ENCODE data around the gene MIDN.

Gene MIDN

DNA sequence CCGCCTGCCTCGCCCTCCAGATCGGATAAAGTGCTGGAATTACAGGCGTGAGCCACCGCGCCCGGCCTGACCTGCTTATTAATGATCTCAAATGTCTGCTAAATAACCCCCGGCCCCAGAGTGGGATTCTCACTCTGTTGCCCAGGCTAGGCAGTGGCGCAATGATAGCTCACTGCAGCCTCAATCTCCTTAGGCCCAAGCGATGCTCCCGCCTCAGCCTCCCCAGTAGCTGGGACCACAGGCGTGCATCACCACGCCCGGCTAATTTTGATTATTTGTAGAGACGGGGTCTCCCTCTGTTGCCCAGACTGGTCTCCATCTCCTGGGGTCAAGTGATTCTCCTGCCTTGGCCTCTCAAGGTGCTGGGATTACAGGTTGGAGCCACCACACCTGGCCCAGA, 7.5 kb upstream of the MIDN start:
- Histone ChIP-seq H4K20me1 (ENCODE audit: insufficient read depth, low read length) (no peaks in the 10 kb centered on the region), H3K36me3 (ENCODE audit: insufficient read depth, low read length) (peaks cover 5% of the 10 kb centered on the region; the same call in 1 of the 2 replicates), H3K27me3 (ENCODE audit: insufficient read depth, low read length) (peaks cover 5% of the 10 kb centered on the region; the same call in 1 of the 2 replicates), H3K4me3 (ENCODE audit: low read depth, low read length, poor library complexity, severe bottlenecking) (peak overlapping the region; percentile 95), H3K9me2 (ENCODE audit: low read depth, low read length) (no peaks in the 10 kb centered on the region), H3K9me3 (ENCODE audit: low read length) (no peaks in the 10 kb centered on the region), H2AFZ (ENCODE audit: low read length) (no peak overlapping the region), H3K79me2 (ENCODE audit: insufficient read depth, low read length) (no peaks in the 10 kb centered on the region), H3K4me2 (ENCODE audit: low read length) (peak overlapping the region; percentile 92), H3K4me1 (ENCODE audit: insufficient read depth, low read length, severe bottlenecking) (peaks cover 54% of the 10 kb centered on the region), H3K27ac (ENCODE audit: low read depth, low read length, poor library complexity, severe bottlenecking) (peak overlapping the region; percentile 42), H3K9ac (ENCODE audit: low read length) (peak overlapping the region; percentile 26; the same call in 1 of the 2 replicates), H3F3A (ENCODE audit: insufficient read depth, low read length) (peaks cover 5% of the 10 kb centered on the region; the same call in 1 of the 2 replicates)
- TF ChIP-seq EZH2 (IDR thresholded peaks at IDR 0.05; ENCODE audit: borderline replicate concordance, low read length): no peak
- TF ChIP-seq, protein P1, sequence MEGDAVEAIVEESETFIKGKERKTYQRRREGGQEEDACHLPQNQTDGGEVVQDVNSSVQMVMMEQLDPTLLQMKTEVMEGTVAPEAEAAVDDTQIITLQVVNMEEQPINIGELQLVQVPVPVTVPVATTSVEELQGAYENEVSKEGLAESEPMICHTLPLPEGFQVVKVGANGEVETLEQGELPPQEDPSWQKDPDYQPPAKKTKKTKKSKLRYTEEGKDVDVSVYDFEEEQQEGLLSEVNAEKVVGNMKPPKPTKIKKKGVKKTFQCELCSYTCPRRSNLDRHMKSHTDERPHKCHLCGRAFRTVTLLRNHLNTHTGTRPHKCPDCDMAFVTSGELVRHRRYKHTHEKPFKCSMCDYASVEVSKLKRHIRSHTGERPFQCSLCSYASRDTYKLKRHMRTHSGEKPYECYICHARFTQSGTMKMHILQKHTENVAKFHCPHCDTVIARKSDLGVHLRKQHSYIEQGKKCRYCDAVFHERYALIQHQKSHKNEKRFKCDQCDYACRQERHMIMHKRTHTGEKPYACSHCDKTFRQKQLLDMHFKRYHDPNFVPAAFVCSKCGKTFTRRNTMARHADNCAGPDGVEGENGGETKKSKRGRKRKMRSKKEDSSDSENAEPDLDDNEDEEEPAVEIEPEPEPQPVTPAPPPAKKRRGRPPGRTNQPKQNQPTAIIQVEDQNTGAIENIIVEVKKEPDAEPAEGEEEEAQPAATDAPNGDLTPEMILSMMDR (IDR thresholded peaks at IDR 0.05; ENCODE audit: low read length): no peak

DNA sequence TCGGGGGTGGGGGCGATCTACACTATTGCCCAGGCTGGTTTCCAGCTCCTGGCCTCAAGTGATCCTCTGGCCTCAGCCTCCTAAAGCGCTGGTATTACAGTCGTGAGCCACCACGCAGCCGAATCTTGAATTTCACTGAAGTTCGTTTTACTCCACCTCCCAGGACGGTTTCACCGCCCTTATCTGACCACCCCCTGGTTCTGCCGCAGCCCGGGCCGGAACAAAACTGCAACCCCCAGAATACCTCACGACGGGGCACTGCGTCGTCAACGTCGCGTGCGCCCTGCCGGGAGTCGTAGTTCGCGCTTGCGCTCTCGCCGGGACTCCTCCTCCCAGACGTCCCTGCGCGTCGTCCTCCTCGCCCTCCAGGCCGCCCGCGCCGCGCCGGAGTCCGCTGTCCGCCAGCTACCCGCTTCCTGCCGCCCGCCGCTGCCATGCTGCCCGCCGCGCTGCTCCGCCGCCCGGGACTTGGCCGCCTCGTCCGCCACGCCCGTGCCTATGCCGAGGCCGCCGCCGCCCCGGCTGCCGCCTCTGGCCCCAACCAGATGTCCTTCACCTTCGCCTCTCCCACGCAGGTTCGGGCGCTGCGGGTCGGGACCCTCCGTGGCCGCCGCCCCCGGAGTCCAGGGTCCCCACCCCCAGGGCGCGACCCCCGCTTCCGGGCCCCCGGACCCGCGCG, 6.8 kb upstream of the MIDN start, which contains the start of gene ATP5F1D:
Gene ATP5F1D, plus strand, starts transcription at position 335 of the 679 bp plus-strand sequence. Its CDS starts 100 bp downstream, at position 435.
- Histone ChIP-seq H4K20me1 (ENCODE audit: insufficient read depth, low read length) (no peaks in the 10 kb centered on the region), H2AFZ (ENCODE audit: low read length) (no peak within 1 kb of the TSS), H3K27ac (ENCODE audit: low read depth, low read length, poor library complexity, severe bottlenecking) (peak within 1 kb of the TSS; percentile 42), H3K9ac (ENCODE audit: low read length) (peak within 1 kb of the TSS; percentile 93), H3K4me1 (ENCODE audit: insufficient read depth, low read length, severe bottlenecking) (peaks cover 54% of the 10 kb centered on the region), H3K27me3 (ENCODE audit: insufficient read depth, low read length) (no peaks in the 10 kb centered on the region), H3K9me2 (ENCODE audit: low read depth, low read length) (no peaks in the 10 kb centered on the region), H3K9me3 (ENCODE audit: low read length) (no peaks in the 10 kb centered on the region), H3K79me2 (ENCODE audit: insufficient read depth, low read length) (no peaks in the 10 kb centered on the region), H3F3A (ENCODE audit: insufficient read depth, low read length) (peaks cover 5% of the 10 kb centered on the region; the same call in 1 of the 2 replicates), H3K36me3 (ENCODE audit: insufficient read depth, low read length) (peaks cover 5% of the 10 kb centered on the region; the same call in 1 of the 2 replicates), H3K4me2 (ENCODE audit: low read length) (peak within 1 kb of the TSS; percentile 92), H3K4me3 (ENCODE audit: low read depth, low read length, poor library complexity, severe bottlenecking) (peak within 1 kb of the TSS; percentile 95)
- TF ChIP-seq, protein P1 (IDR thresholded peaks at IDR 0.05; ENCODE audit: low read length): no peak
- no peak for TF ChIP-seq EZH2 (IDR thresholded peaks at IDR 0.05; ENCODE audit: borderline replicate concordance, low read length)

DNA sequence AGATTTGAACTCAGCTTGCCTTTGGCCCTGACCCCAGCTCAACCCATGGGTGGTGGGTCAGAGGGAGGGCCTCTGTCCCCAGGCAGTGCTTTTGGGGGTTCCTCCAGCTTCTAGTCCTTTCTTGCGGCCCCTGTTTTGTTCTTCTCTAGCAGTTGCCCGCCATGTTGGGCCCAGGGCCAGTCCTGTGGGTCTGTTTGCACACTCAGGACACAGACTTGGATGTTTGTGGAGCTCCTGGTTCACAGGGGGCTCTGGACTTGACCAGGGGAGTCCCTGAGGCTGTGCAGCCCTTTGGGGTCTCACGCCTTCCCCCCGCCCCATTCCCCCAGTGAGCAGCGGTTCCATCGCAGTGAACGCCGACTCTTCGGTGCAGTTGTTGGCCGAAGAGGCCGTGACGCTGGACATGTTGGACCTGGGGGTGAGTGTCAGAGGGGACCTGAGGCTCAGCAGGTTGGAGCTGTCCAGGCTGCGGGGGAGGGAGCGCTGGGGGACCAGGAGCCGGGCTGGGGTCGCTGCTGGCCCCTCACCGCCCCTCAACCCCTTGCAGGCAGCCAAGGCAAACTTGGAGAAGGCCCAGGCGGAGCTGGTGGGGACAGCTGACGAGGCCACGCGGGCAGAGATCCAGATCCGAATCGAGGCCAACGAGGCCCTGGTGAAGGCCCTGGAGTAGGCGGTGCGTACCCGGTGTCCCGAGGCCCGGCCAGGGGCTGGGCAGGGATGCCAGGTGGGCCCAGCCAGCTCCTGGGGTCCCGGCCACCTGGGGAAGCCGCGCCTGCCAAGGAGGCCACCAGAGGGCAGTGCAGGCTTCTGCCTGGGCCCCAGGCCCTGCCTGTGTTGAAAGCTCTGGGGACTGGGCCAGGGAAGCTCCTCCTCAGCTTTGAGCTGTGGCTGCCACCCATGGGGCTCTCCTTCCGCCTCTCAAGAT, 4.4 kb upstream of the MIDN start:
- H3K4me1 ChIP-seq (ENCODE audit: insufficient read depth, low read length, severe bottlenecking): peaks cover 47% of the 10 kb centered on the region

More for the DNA sequence above, 4.4 kb upstream of the MIDN start:
- H3K9me2 ChIP-seq (ENCODE audit: low read depth, low read length): no peaks in the 10 kb centered on the region
- H3K79me2 ChIP-seq (ENCODE audit: insufficient read depth, low read length): no peaks in the 10 kb centered on the region
- H3K9ac ChIP-seq (ENCODE audit: low read length): peak overlapping the region; percentile 60
- no peaks in the 10 kb centered on the region for H4K20me1 ChIP-seq (ENCODE audit: insufficient read depth, low read length)
- H2AFZ ChIP-seq (ENCODE audit: low read length): no peak overlapping the region
- peak overlapping the region; percentile 92 for H3K4me2 ChIP-seq (ENCODE audit: low read length)
- H3K27me3 ChIP-seq (ENCODE audit: insufficient read depth, low read length): no peaks in the 10 kb centered on the region
- H3F3A ChIP-seq (ENCODE audit: insufficient read depth, low read length): peaks cover 5% of the 10 kb centered on the region; the same call in 1 of the 2 replicates
- TF ChIP-seq, protein P1 (IDR thresholded peaks at IDR 0.05; ENCODE audit: low read length): peak; percentile 82
- TF ChIP-seq EZH2 (IDR thresholded peaks at IDR 0.05; ENCODE audit: borderline replicate concordance, low read length): no peak
- H3K27ac ChIP-seq (ENCODE audit: low read depth, low read length, poor library complexity, severe bottlenecking): peak overlapping the region; percentile 71
- peaks cover 5% of the 10 kb centered on the region; the same call in 1 of the 2 replicates for H3K36me3 ChIP-seq (ENCODE audit: insufficient read depth, low read length)
- no peaks in the 10 kb centered on the region for H3K9me3 ChIP-seq (ENCODE audit: low read length)
- H3K4me3 ChIP-seq (ENCODE audit: low read depth, low read length, poor library complexity, severe bottlenecking): peak overlapping the region; percentile 50
